AG09309 (cell line): Measurements from ENCODE around the gene F7.

Source experiments
- DNase-seq: peaks from one replicate; pipeline ENCODE4 v3.0.0-alpha.2; 2010; ENCODE audit warnings: low read depth
- H3K4me3 ChIP-seq: 2 replicates; pipeline ENCODE4 v1.5.1; 2011; ENCODE audit warnings: mild to moderate bottlenecking, low read depth, low read length, moderate library complexity; ENCODE audit not compliant: control insufficient read depth
- TF ChIP-seq, protein P1 (sequence below): IDR thresholded peaks from 2 replicates; pipeline ENCODE4 v1.5.1; 2011; ENCODE audit warnings: mild to moderate bottlenecking, low read depth, low read length, inconsistent platforms; ENCODE audit not compliant: insufficient read depth, control insufficient read depth; ENCODE audit errors: missing control alignments

F7 gene

DNA sequence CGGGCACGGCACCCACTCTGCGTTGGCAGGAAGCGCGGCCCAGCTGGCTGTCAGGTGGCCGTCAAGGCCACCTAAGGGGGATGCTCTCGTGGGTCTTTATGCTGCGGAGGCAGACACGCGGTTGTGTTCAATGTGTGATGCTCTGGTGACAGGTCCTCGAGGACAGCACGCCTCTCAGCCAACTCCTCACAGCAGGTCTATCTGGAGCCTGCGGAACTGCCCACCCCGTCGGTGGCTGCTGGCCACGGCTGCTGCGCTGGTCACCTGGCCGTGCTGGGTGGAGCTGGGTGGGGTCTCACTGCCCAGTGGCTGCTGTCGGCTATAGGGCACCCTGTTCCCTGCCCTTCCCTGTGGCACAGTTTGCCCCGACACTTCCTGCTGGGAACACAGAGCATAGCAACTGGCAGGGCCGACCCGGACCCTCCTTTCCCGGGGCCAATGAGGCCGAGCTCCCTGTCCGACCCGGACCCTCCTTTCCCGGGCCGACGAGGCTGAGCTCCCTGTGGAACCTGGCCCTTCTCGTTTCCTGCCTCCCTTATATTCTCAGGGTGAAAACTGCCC is 14.3 kb upstream of the F7 start:
- H3K4me3 ChIP-seq: no peak overlapping the region
- TF ChIP-seq, protein P1, sequence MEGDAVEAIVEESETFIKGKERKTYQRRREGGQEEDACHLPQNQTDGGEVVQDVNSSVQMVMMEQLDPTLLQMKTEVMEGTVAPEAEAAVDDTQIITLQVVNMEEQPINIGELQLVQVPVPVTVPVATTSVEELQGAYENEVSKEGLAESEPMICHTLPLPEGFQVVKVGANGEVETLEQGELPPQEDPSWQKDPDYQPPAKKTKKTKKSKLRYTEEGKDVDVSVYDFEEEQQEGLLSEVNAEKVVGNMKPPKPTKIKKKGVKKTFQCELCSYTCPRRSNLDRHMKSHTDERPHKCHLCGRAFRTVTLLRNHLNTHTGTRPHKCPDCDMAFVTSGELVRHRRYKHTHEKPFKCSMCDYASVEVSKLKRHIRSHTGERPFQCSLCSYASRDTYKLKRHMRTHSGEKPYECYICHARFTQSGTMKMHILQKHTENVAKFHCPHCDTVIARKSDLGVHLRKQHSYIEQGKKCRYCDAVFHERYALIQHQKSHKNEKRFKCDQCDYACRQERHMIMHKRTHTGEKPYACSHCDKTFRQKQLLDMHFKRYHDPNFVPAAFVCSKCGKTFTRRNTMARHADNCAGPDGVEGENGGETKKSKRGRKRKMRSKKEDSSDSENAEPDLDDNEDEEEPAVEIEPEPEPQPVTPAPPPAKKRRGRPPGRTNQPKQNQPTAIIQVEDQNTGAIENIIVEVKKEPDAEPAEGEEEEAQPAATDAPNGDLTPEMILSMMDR: no peak

DNA sequence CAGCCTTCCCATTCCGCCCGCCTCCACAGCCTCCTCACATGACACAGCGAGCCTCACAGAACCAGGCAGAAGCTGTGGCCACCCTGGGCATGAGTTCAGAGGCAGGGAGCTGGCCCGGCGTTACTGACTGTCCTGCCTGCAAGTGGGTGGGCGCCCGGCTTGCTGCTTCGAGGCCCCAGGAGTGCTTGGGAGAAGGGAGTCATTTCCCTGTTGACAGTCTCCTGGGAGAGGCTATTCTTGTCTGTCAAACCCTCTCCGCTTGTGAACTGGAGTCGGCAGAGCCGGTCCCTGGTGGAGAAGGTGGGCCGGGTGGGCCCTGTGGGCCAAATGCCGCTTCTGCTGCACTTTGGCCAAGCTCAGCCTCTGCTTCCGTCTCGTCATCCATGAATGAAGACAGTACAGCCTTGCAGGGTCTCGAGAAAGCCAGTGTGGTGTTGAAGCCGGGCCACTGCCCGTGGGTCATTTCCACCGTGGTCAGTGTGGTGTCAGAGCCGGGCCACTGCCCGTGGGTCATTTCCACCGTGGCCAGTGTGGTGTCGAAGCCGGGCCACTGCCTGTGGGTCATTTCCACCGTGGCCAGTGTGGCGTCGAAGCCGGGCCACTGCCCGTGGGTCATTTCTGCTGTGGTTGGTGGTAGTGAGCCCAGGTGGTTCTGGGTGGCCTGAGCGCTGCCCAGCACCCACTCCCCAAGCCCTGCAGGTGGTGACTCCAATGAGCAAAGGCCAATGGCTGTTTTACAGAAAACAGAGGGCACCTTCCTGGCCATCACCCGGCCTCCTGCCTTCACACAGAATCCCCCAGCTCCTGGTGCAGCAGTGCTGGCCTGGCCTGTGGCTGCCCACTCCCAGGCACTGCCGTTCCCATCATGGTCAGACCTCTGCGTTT is 13.5 kb upstream of the F7 start:
- H3K4me3 ChIP-seq: no peak overlapping the region
- no peak for DNase-seq
- TF ChIP-seq, protein P1: no peak

More for the DNA sequence above, 14.3 kb upstream of the F7 start:
- no peak for DNase-seq

GRCh38 chr13:113092776-113093579 is 12.6 kb upstream of the F7 start:
- no peak for DNase-seq
- TF ChIP-seq, protein P1: no peak
- no peak overlapping the region for H3K4me3 ChIP-seq

GRCh38 chr13:113093580-113094409 is 11.8 kb upstream of the F7 start:
- no peak for DNase-seq
- TF ChIP-seq, protein P1: no peak
- H3K4me3 ChIP-seq: no peak overlapping the region

DNA sequence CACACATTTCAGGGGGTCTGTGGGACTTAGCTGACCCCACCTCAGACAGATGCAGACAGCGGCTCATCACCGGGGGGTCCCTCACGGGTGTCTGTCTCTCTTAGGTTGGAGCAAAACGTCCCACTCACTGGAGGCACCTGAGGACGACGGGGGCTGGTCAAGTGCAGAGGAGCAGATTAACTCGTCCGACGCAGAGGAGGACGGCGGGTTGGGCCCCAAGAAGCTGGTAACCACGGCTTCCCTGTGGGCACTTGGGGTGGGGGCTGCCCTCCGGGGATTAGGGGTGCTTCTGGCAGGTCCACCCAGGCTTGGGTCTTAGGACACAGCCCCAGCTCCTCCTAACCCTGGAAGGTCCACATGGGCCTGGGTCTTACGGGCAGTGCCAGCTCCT is 11.2 kb upstream of the F7 start:
- no peak overlapping the region for H3K4me3 ChIP-seq
- TF ChIP-seq, protein P1: no peak
- no peak for DNase-seq
